T-helper 1 cell treated with Interleukin-12 subunit alpha and Interleukin-12 subunit beta and Interleukin-4 antibody, amounts not matched to agents 30 μg/mL and 1 μg/mL, for 36 hours (primary cell): Measurements from ENCODE around the gene FGR.

Source experiments
- H3K27ac Mint-ChIP-seq: one replicate; pipeline ENCODE4 v1.8.0; 2021; ENCODE audit warnings: mild to moderate bottlenecking, mixed read lengths
- H3K27me3 Mint-ChIP-seq: one replicate; pipeline ENCODE4 v1.8.0; 2021; ENCODE audit warnings: low read depth, mixed read lengths
- H3K36me3 Mint-ChIP-seq: one replicate; pipeline ENCODE4 v1.8.0; 2021; ENCODE audit warnings: low read depth, mixed read lengths
- H3K4me1 Mint-ChIP-seq: one replicate; pipeline ENCODE4 v1.8.0; 2021; ENCODE audit warnings: low read depth, mixed read lengths
- H3K4me3 Mint-ChIP-seq: one replicate; pipeline ENCODE4 v1.8.0; 2021; ENCODE audit warnings: mild to moderate bottlenecking, moderate library complexity, mixed read lengths
- H3K9me3 Mint-ChIP-seq: one replicate; pipeline ENCODE4 v1.8.0; 2021; ENCODE audit warnings: mixed read lengths

FGR gene

GRCh38 chr1:27562534-27563340 is 72.2 kb downstream of the FGR start:
- Mint-ChIP-seq H3K27me3 (no peaks in the 10 kb centered on the region), H3K36me3 (peaks cover 4% of the 10 kb centered on the region), H3K27ac (no peak overlapping the region), H3K4me3 (no peak overlapping the region), H3K9me3 (no peaks in the 10 kb centered on the region), H3K4me1 (peaks cover 27% of the 10 kb centered on the region)
